Activated T-cell treated with anti-CD3 and anti-CD28 coated beads, Interleukin-2, amount 50 U/mL, for 4 hours (primary cell): ENCODE measurements around the gene TCOF1. TPM values are rescaled to one million over a fixed set of nuclear protein-coding genes. Genes with fewer than 3 reads are reported as not detected.

Experiments
- ATAC-seq, 2 donors: fragments of 200-7000 bp; cut with Tn5 transposase; one replicate each; pipeline ENCODE4 v1.10.0; 2021
- DNase-seq: peaks from one replicate; pipeline ENCODE4 v3.0.0-alpha.2; 2020
- H3K27me3 Mint-ChIP-seq: one replicate; pipeline ENCODE4 v1.8.0; 2021; ENCODE audit warnings: low read depth, mixed read lengths
- H3K36me3 Mint-ChIP-seq: one replicate; pipeline ENCODE4 v1.8.0; 2022; ENCODE audit warnings: mixed read lengths; ENCODE audit not compliant: insufficient read depth
- H3K4me1 Mint-ChIP-seq: one replicate; pipeline ENCODE4 v1.8.0; 2021; ENCODE audit warnings: low read depth, mixed read lengths
- H3K4me3 Mint-ChIP-seq: one replicate; pipeline ENCODE4 v1.8.0; 2021; ENCODE audit warnings: mild to moderate bottlenecking, moderate library complexity, mixed read lengths
- H3K9me3 Mint-ChIP-seq: one replicate; pipeline ENCODE4 v1.8.0; 2021; ENCODE audit warnings: mixed read lengths
- total RNA-seq, 3 donors: library from RNA; stranded (reverse); gene quantifications; one replicate each; pipeline ENCODE4 v1.2.1, GENCODE V29; 2021

TCOF1 gene
- total RNA-seq = 100 to 1,000 TPM; 153 to 160 (median 156) TPM

GRCh38 chr5:150357326-150358260, at the start of gene TCOF1:
TSS of gene TCOF1 (plus strand) at chr5:150357697. CDS start at chr5:150357747, 50 bp downstream.
- ATAC-seq (peak; percentile 97 to 98), DNase-seq (peak; percentile 97)
- Mint-ChIP-seq H3K9me3 (no peaks in the 10 kb centered on the region), H3K4me1 (peaks cover 43% of the 10 kb centered on the region), H3K27me3 (no peaks in the 10 kb centered on the region), H3K36me3 (peaks cover 26% of the 10 kb centered on the region), H3K4me3 (peak within 1 kb of the TSS; percentile 94)

DNA sequence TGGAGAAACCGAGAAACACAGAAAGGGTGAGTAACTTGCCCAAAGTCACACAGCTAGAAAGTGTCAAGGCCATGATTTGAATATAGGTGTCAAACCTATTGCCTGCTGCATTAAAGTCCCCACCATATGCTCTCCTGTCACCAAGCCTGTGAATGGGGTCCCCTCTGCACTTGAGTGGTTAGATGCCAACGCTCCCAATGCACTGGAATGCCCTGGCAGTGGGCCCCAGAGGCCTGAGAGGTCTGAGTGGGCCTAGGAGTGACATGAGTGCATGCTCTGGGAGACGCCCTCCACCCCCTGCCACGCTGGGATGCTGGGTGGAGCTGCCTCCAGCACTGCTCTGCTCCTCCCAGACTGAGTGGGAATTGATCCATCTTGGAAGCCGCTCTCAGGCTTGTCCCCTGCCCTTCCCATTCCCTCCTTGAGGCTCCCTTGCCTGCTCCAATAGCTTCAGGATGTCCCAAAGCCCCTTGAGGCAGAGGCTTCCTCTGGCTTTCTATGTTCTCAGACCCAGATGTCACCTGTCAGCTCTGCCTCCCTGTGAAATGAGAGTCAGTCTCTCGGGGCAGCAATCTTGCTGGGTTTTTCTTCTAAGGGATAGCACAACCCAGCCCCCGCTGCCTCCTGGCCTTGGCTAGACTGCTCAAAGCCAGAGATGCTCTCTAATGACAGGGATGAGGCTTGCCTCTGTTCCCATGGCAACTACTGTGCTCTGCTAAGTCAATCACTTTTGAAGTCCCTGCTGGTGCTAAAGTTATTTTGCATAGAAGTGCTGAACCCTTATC, 48.2 kb upstream of the TCOF1 start:
- no peak for DNase-seq
- Mint-ChIP-seq H3K9me3 (no peaks in the 10 kb centered on the region), H3K4me1 (peaks cover 2% of the 10 kb centered on the region), H3K4me3 (no peak overlapping the region), H3K27me3 (no peaks in the 10 kb centered on the region), H3K36me3 (no peaks in the 10 kb centered on the region)
- ATAC-seq = no peak

- DNase-seq (no peak), ATAC-seq (no peak)
- Mint-ChIP-seq H3K9me3 (no peaks in the 10 kb centered on the region), H3K4me1 (peaks cover 2% of the 10 kb centered on the region), H3K27me3 (no peaks in the 10 kb centered on the region), H3K4me3 (no peak overlapping the region), H3K36me3 (no peaks in the 10 kb centered on the region)
Observed at GRCh38 chr5:150309886-150310239, 47.6 kb upstream of the TCOF1 start.

DNA sequence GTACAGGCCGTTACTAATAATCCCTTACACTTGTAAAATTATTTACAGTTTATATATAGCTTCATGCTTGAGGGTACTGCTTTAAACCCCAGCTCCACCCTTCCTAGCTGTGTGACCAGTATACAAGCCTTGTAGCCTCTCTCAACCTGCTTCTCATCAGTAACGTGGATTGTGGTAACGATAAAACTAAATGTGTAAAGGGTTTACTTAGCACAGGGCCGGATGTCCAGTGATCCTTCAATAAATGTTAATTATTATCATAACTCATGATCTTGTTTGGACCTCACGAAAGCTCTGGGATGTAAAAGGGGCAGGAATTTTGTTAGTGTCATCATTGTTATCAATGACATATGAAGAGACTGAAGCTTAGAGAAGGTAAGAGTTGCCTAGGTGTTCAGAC, 47.3 kb upstream of the TCOF1 start:
- no peak for DNase-seq
- Mint-ChIP-seq H3K4me3 (no peak overlapping the region), H3K27me3 (no peaks in the 10 kb centered on the region), H3K36me3 (no peaks in the 10 kb centered on the region), H3K4me1 (peaks cover 2% of the 10 kb centered on the region), H3K9me3 (no peaks in the 10 kb centered on the region)
- no peak for ATAC-seq

- Mint-ChIP-seq H3K27me3 (no peaks in the 10 kb centered on the region), H3K9me3 (no peaks in the 10 kb centered on the region), H3K4me3 (no peak overlapping the region), H3K36me3 (no peaks in the 10 kb centered on the region), H3K4me1 (no peaks in the 10 kb centered on the region)
- ATAC-seq (no peak), DNase-seq (no peak)
Observed at GRCh38 chr5:150311015-150311692, 46.3 kb upstream of the TCOF1 start.

DNA sequence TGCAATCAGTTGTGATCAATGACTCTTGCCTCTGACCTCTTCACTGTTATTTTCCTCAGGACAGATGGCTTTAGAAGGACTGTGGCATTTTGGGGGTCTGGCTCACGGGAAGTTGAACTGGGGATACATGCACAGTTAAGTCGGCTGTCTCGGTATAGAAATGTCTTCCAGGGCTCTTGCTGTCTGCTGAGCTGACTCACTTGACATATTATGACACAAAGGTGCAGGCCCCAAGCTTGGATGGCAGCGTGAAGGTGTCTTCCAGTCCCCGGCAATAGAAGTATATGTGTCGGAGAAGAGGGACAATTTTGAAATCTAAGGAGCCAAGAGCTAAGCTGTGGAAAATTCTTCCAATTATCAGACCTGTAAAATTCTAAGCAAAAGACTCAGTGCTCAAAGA, 45.0 kb upstream of the TCOF1 start:
- no peaks in the 10 kb centered on the region for H3K36me3 Mint-ChIP-seq

DNA sequence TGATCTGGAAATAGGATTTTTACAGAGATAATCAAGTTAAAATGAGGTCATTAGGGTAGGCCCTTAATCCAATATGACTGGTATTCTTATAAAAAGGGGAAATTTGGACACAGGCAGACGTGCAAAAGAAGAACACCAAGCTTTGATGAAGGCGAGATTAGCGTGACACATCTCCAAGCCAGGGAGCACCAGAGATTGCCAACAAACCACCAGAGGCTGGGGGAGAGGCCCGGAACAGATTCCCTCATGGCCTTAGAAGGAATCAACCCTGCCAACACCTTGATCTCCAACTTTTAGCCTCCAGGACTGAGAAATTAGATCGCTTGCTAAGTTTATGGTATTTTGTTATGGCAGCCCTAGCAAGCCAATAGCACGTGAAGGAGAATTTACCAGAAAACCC, 44.0 kb upstream of the TCOF1 start:
- Mint-ChIP-seq H3K4me1 (no peaks in the 10 kb centered on the region), H3K4me3 (no peak overlapping the region), H3K27me3 (no peaks in the 10 kb centered on the region), H3K9me3 (no peaks in the 10 kb centered on the region), H3K36me3 (no peaks in the 10 kb centered on the region)
- DNase-seq = no peak
- no peak for ATAC-seq

More for the DNA sequence above, 45.0 kb upstream of the TCOF1 start:
- H3K4me1 Mint-ChIP-seq = no peaks in the 10 kb centered on the region
- no peaks in the 10 kb centered on the region for H3K27me3 Mint-ChIP-seq
- no peak overlapping the region for H3K4me3 Mint-ChIP-seq
- H3K9me3 Mint-ChIP-seq = no peaks in the 10 kb centered on the region
- DNase-seq (no peak), ATAC-seq (no peak)

DNA sequence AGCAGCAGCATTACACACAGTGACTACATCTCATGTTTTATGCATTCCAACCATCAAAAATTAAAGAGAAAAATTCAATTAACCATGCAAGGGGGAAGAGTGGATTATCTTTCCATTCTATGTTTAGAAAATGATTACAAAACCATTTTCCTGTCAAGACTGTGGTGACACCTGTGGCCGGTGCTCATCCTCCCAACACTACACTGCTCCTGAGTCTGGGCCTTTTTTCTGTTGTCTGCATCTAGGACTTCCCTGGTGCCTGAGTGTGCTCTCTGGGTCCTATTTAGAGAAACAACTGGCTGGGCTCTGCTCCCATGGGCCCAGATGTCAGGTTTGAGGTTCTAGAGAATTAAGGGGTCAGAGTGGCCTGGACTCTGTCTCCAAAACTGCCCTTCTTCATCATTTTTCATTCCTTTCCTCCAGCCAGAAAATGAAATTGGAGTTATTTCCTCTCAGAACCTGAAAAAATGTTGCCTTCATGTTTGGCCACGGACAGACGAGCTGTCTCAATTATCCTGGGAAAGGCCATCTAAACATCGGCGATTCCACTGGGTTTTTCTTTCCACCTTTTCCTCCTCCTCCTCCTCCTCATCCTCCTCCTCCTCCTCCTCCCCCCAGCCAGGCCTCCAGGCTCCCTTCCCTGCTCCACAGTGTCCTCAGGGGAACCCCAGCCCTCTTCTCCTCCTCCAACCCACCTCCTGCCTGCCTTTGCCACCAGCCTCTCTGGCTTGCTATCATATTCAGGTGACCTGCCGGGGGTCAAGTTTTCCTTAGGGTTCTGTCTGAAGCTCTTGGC, 43.4 kb upstream of the TCOF1 start:
- DNase-seq (no peak), ATAC-seq (no peak)
- Mint-ChIP-seq H3K27me3 (no peaks in the 10 kb centered on the region), H3K9me3 (no peaks in the 10 kb centered on the region), H3K36me3 (no peaks in the 10 kb centered on the region), H3K4me3 (no peak overlapping the region), H3K4me1 (no peaks in the 10 kb centered on the region)

- no peak for DNase-seq
- no peak for ATAC-seq
- Mint-ChIP-seq H3K27me3 (no peaks in the 10 kb centered on the region), H3K4me1 (no peaks in the 10 kb centered on the region), H3K36me3 (no peaks in the 10 kb centered on the region), H3K4me3 (no peak overlapping the region), H3K9me3 (no peaks in the 10 kb centered on the region)
Observed at GRCh38 chr5:150315245-150315644, 42.3 kb upstream of the TCOF1 start.

DNA sequence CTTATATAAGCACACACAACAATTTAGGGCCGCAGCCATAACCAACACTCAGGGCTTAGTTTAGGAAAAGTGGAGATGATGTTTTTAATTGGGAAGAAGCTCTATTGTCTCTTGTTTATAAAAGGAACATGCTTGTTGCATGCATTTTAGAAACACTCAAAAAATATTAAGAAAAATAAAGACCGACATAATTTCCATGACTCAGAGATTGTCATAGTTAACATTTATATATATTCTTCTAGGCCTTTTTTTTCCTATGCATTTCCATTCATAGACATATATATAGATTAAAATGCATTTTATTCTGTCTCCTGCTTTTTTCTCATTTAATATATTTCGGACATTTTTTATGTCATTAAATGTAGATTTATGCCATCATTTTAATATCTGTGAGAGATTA, 41.2 kb upstream of the TCOF1 start:
- no peaks in the 10 kb centered on the region for H3K27me3 Mint-ChIP-seq
- ATAC-seq (no peak), DNase-seq (no peak)
- no peak overlapping the region for H3K4me3 Mint-ChIP-seq
- no peaks in the 10 kb centered on the region for H3K4me1 Mint-ChIP-seq
- H3K9me3 Mint-ChIP-seq = no peaks in the 10 kb centered on the region
- H3K36me3 Mint-ChIP-seq = no peaks in the 10 kb centered on the region

- Mint-ChIP-seq H3K9me3 (no peaks in the 10 kb centered on the region), H3K4me1 (no peaks in the 10 kb centered on the region), H3K4me3 (no peak overlapping the region), H3K36me3 (no peaks in the 10 kb centered on the region), H3K27me3 (no peaks in the 10 kb centered on the region)
- DNase-seq (no peak), ATAC-seq (peak; percentile 51 to 56)
Observed at GRCh38 chr5:150317048-150318003, 40.2 kb upstream of the TCOF1 start.

DNA sequence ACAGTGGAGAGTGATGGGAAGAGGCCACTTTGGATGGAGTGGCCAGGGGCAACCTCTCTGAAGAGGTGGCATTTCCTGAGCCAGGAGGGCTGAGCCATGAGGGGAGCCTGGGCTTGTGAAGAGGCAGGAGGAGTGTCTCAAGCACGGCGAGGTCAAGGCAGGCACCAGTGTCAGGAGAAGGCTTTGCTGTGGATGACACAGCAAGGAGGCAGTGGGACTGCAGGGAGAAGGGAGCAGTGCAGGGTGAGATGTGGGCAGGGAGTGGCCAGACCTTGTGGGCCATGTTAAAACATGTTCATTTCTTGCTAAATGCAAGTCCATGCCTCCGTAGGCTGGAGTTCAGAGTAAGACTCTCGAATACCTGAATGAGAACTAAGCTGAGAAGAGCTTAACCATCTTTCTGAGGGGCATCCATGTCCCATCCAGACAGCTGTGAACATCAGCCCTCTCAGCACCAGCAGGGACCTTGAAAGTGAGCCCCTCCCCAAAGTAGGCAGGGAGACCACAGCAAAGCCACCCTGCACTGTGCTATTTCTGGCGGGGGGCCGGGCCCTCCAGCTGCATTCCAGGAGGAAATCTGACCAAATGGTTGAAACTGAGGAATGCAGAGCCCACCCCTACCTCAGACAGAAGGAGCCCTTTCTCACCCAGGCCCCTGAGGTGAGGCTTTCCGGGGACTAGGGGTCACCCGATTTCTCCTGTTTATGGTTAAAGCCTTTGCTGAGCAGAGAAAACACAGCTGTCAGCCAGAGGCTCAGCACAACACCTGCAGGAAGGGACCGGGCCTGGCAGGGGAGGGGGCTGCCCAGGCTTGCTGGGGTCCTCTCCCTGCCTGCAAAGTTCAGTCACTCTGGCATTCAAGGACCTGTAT, 38.6 kb upstream of the TCOF1 start:
- ATAC-seq (no peak), DNase-seq (no peak)
- no peaks in the 10 kb centered on the region for H3K9me3 Mint-ChIP-seq
- H3K27me3 Mint-ChIP-seq = no peaks in the 10 kb centered on the region
- no peak overlapping the region for H3K4me3 Mint-ChIP-seq
- H3K36me3 Mint-ChIP-seq = no peaks in the 10 kb centered on the region
- no peaks in the 10 kb centered on the region for H3K4me1 Mint-ChIP-seq
